ENCODE measurements around the gene BRD1.

BRD1 gene

DNA sequence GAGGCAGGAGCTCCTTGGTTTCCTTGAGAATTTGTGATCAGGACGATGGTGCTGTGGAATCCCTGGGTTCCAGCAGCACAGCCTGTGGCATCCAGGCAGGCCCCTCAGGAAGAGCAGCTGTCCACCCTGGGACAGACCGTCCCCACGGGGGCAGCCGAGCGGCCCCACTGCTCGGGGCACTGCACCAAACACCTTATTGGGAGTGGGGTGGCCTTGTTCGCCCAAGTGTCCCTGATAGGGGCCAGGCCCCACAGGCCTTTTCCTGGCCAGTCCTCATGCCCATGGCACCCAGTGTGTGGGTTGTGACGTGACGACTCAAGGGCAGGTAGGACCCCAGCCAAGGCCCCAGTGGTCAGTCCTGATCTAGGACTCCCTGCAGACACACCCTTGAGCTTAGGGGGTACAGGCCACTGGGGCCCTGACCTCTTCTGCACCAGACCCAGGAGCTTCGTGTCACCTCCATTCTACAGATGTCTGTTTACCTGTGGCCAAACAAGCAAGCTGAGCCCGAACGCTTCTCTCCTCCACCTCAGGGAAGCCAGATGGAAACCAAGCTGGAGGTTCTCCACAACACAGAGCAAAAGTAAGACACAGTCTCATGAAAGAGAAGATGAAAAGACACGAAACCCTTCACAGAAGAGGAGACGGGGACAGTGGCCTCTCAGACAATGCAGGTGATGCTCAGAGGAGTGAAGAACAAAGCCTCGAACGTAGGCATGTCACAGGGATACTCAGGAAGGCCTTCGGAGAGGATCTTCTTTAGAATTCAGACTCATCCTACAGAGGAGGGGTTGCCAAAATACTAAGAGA, 1.6 kb upstream of the BRD1 start:
- DNase-seq (ENCODE audit: low read depth in 2 of 2): no peak
- TF ChIP-seq, protein P1, sequence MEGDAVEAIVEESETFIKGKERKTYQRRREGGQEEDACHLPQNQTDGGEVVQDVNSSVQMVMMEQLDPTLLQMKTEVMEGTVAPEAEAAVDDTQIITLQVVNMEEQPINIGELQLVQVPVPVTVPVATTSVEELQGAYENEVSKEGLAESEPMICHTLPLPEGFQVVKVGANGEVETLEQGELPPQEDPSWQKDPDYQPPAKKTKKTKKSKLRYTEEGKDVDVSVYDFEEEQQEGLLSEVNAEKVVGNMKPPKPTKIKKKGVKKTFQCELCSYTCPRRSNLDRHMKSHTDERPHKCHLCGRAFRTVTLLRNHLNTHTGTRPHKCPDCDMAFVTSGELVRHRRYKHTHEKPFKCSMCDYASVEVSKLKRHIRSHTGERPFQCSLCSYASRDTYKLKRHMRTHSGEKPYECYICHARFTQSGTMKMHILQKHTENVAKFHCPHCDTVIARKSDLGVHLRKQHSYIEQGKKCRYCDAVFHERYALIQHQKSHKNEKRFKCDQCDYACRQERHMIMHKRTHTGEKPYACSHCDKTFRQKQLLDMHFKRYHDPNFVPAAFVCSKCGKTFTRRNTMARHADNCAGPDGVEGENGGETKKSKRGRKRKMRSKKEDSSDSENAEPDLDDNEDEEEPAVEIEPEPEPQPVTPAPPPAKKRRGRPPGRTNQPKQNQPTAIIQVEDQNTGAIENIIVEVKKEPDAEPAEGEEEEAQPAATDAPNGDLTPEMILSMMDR (IDR thresholded peaks at IDR 0.05; ENCODE audit: low read depth, low read length): no peak
- H3K4me3 ChIP-seq (replicated peaks in 1 of 2; ENCODE audit: low read depth in 2 of 2, low read length in 2 of 2): no peak overlapping the region

- DNase-seq (ENCODE audit: low read depth in 2 of 2): no peak
- no peak overlapping the region for H3K4me3 ChIP-seq (replicated peaks in 1 of 2; ENCODE audit: low read depth in 2 of 2, low read length in 2 of 2)
- TF ChIP-seq, protein P1 (IDR thresholded peaks at IDR 0.05; ENCODE audit: low read depth, low read length): no peak
Observed at GRCh38 chr22:49828599-49828965, 909 bp upstream of the BRD1 start.

- TF ChIP-seq, protein P1 (IDR thresholded peaks at IDR 0.05; ENCODE audit: low read depth, low read length): no peak
- H3K4me3 ChIP-seq (replicated peaks in 1 of 2; ENCODE audit: low read depth in 2 of 2, low read length in 2 of 2): peak overlapping the region; percentile 59 to 73
- peak; percentile 13 to 32 for DNase-seq (ENCODE audit: low read depth in 2 of 2)
Observed at GRCh38 chr22:49827271-49827852, 311 bp downstream of the BRD1 start.

DNA sequence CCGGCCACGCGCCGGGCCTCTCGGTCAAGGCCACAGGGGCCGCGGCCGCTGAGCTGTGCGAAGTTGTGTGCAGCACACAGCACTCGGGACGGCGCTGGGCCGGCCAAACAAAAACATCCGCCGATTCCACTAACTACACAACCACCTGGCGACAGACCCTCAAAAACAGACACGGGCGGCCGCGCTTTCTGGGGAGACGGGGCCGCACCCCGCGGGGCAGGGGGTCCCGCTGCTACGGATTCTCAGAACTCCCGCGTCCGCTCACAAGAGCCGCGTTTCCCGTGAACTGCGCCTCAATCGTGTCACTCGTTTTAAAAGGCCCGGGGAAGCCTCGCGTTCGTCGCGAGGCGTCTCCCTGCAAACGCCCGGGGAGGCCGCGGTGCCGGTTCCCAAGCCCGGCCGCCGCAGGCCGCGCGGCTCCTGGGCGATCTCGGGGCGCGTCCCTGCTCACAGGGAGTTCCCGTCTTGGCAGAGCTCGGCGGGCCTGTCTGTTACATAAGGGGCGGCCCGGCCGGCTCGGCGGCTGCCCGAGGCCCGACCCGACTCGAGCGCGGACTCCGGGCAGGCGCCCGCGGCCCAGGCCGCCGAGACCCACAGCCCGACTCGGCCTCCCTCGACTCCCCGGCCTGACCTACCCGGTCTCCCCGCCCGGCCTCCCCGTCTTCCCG, 936 bp downstream of the BRD1 start:
- TF ChIP-seq, protein P1 (IDR thresholded peaks at IDR 0.05; ENCODE audit: low read depth, low read length): no peak
- H3K4me3 ChIP-seq (replicated peaks in 1 of 2; ENCODE audit: low read depth in 2 of 2, low read length in 2 of 2): peak overlapping the region; percentile 59 to 73
- peak; percentile 41 to 62 for DNase-seq (ENCODE audit: low read depth in 2 of 2)

DNA sequence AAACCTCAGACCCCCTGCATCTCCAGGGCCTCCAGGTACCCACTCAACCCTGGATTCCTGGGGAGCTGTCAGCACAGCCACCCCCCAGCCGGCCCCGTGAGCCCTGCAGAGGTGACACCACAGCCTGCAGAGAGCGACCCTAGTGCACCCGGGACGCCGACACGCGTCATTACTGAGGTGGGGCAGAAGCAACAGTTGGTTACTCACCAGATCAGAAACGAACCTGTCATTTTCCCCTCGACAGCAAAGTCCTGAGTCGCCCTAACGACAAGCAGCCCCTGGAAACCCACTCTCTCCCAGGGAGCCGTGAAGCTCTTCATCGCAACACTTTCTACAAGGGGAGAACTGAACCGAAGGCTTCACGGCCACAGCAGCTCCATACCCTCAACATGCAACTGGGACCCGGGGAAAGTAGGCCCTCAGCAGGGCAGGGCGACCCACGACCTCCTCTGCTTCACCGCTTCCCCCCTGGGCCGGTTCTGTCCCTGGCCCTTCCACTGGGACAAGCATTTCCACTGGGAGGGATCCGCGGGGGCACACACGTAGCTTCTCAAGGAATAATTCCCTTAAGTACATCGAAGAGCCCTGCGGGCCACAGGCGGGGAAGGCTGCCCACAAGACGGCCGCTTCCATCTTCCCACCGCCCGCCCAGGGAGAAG, 1.6 kb downstream of the BRD1 start:
- peak overlapping the region; percentile 59 to 73 for H3K4me3 ChIP-seq (replicated peaks in 1 of 2; ENCODE audit: low read depth in 2 of 2, low read length in 2 of 2)
- TF ChIP-seq, protein P1 (IDR thresholded peaks at IDR 0.05; ENCODE audit: low read depth, low read length): no peak
- DNase-seq (ENCODE audit: low read depth in 2 of 2): peak; percentile 24 to 47

- H3K4me3 ChIP-seq (replicated peaks in 1 of 2; ENCODE audit: low read depth in 2 of 2, low read length in 2 of 2): peak overlapping the region; percentile 59 to 73
- DNase-seq (ENCODE audit: low read depth in 2 of 2): peak; percentile 21 to 43
- TF ChIP-seq, protein P1 (IDR thresholded peaks at IDR 0.05; ENCODE audit: low read depth, low read length): no peak
Observed at GRCh38 chr22:49825436-49825835, 2.2 kb downstream of the BRD1 start.
